ENCODE data around the gene TROAP. TPM values are rescaled to one million over a fixed set of nuclear protein-coding genes. Genes with fewer than 3 reads are reported as not detected.

TROAP gene
- total and polyA plus RNA-seq, 9 of the 15 experiments (the other 6 are each of a cell fraction or from before 2014, with no cell fraction given) = 46.4 to 171 (median 59.8) TPM

DNA sequence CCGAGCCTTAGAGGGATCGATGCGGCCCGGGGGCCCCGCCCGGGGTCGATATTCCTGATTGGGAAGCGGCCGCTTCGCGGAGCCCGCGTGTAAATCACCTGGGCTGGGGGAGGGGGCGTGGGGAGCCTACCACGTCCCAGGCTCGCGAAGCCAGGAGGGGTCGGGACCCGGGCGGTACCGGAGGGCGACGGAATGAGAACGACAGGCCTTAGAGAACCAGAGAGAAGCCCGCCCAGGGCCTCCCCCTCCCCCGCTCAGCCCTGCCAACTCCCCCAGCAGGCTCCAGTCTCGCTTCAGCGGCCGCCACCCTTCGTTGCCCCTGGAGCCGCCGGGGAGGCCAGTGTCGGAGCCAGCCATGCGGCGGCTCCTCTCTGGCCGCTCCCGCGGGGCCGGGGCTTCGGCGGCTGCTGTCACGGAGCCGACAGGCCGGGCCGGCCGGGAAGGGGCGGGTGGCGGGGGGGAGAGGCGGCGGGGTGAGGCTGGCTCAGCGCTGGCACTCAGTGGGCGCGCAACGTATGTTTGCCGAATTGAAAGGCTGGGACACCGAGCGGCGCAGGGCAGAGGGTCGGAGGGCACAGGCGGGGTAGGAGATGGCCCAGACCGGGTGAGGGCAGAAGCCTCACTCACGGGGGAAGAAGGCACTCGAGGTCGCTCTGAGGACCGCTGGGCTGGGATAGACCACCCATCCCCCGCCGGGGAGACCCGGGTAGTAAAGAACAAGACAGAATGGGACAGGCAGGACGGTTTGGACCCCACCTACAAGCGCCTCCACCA, 22.2 kb downstream of the TROAP start (continued):
- TF ChIP-seq, protein P1, sequence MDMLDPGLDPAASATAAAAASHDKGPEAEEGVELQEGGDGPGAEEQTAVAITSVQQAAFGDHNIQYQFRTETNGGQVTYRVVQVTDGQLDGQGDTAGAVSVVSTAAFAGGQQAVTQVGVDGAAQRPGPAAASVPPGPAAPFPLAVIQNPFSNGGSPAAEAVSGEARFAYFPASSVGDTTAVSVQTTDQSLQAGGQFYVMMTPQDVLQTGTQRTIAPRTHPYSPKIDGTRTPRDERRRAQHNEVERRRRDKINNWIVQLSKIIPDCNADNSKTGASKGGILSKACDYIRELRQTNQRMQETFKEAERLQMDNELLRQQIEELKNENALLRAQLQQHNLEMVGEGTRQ (CRISPR knock-in tag; IDR thresholded peaks at IDR 0.05) = no peak
- TF ChIP-seq ZNF354B (CRISPR knock-in tag; IDR thresholded peaks at IDR 0.05) (no peak), CBX8 (IDR thresholded peaks at IDR 0.05; ENCODE audit: borderline replicate concordance, extremely low read depth, low read depth, low read length, poor library complexity, severe bottlenecking) (no peak), ZNF384 (IDR thresholded peaks at IDR 0.05; ENCODE audit: low read depth, low read length) (no peak), SMAD3 (CRISPR knock-in tag; conservative IDR thresholded peaks at IDR 0.05) (no peak)

DNA sequence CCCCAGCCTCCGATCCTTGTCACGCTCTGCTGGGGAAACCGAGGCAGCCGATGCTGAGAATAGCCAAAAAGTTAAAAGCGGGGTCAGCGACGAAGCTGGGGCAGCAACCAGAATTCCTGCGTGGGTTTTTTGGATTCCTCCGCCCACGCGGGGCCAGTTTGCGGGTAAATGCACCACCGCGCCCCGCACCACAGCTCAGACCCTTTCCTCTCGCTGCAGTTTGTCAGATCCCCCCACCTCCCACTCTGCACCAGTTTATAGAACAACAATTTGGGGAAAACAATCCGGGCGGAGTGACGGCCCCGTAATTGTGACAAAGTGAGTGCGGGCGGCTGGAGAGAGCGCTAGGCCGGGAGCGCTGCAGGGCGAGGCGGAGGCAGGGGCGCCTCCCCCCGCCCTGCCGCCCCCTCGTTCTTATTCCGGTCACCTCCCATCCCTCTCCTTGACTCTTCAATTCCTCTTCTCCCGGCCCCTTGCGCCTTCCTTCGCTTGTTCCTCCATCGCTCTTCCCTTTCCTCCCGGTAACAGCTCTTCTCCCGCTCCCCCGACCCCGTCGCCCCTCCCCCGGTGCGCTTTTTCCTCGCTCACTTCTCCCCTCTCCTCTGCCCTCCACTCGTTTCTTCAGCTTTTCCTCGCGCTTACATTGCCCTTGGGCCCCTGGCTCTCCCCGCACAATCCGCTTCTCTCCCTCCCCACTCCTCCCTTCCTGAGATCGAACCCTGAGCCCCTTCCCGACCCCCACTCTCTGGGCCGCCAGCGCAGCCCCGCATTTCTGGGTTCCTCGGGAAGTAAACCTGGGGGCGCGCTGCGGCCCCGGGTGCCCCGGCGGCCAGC, 23.0 kb downstream of the TROAP start:
- Histone ChIP-seq H3K27ac (ENCODE audit: extremely low read depth, low read depth, low read length) (no peak overlapping the region), H3K79me2 (ENCODE audit: control insufficient read depth, insufficient read depth, low read length) (no peaks in the 10 kb centered on the region), H3K9ac (ENCODE audit: insufficient read depth in 1 of 2, low read depth in 2 of 2, low read length in 2 of 2) (peak overlapping the region in 1 of 2 experiments; percentile 72; a peak in 2 of 4 replicates), H3K36me3 (ENCODE audit: control insufficient read depth, insufficient read depth, low read length) (no peaks in the 10 kb centered on the region), H4K20me1 (replicated peaks; ENCODE audit: control insufficient read depth, insufficient read depth, low read length) (peaks cover 5% of the 10 kb centered on the region; the same call in 1 of the 2 replicates), H3K27me3 (ENCODE audit: control insufficient read depth in 2 of 2, insufficient read depth in 2 of 2, low read length in 2 of 2) (peaks cover 27 to 37% of the 10 kb centered on the region in 2 experiments; a peak in 4 of 5 replicates), H3K4me2 (ENCODE audit: insufficient read depth, low read length) (peak overlapping the region; percentile 68; the same call in 1 of the 2 replicates), H3K9me3 (replicated peaks; ENCODE audit: control insufficient read depth, insufficient read depth, low read depth, low read length) (no peaks in the 10 kb centered on the region), H3K9me1 (ENCODE audit: control insufficient read depth, insufficient read depth, low read length) (no peaks in the 10 kb centered on the region), H3K4me1 (replicated peaks in 1 of 2; ENCODE audit: control insufficient read depth in 2 of 2, insufficient read depth in 2 of 2, low read length in 2 of 2) (peaks cover 23 to 52% of the 10 kb centered on the region in 2 experiments), H2AFZ (ENCODE audit: low read depth, low read length) (peak overlapping the region; percentile 90; the same call in 1 of the 2 replicates), H3K4me3 (peak overlapping the region; percentile 36)
- FAIRE-seq (no peak), DNase-seq (ENCODE audit: extremely low read depth in 1 of 4, low spot score in 3 of 4) (peak in 3 of 4 experiments; percentile 47 to 52 (median 47)), ATAC-seq (no peak)
- intact Hi-C loops (cut with micrococcal nuclease) = loop anchor here (10.0 kb wide), 2 partner anchors 281 to 371 kb away; partner anchors contain the start of genes KMT2D, RHEBL1, WNT1 and WNT10B
- POLR2A ChIA-PET = interaction anchor here (0.6 to 2.0 kb wide), 6 partner anchors 9 to 139 kb away, joined by 3 to 8 read pairs (median 4); partner anchors contain the start of genes C1QL4 and SPATS2
- in situ Hi-C loops (cut with MboI) = no loop called here
- CTCF ChIA-PET (ENCODE audit: low intra/inter-chr PET ratio) = interaction anchor here (2.2 kb wide), 1 partner anchor 15 kb away, joined by 8 read pairs; no protein-coding TSS in a partner anchor
- BruUV-seq (replicated peaks) = no TSS peak
- WGBS (ENCODE audit: insufficient coverage, low coverage, missing lambda C conversion rate) = 12% methylated on average over 27 of the region's 61 CpGs
- peak; percentile 82; the same call in 1 of the 2 replicates for TF ChIP-seq EZH2 (IDR thresholded peaks at IDR 0.05; ENCODE audit: borderline replicate concordance, low read depth, low read length)
- TF ChIP-seq ZNF224 (CRISPR knock-in tag; IDR thresholded peaks at IDR 0.05) = no peak
- no peak for TF ChIP-seq PYGO2 (tag; IDR thresholded peaks at IDR 0.05)
- no peak for TF ChIP-seq BRD4 (IDR thresholded peaks at IDR 0.05)
- no peak for TF ChIP-seq ZNF316 (IDR thresholded peaks at IDR 0.05)
- no peak for TF ChIP-seq FOXP1 (CRISPR knock-in tag; IDR thresholded peaks at IDR 0.05)
- TF ChIP-seq EGR1 (conservative IDR thresholded peaks at IDR 0.05) = peak; percentile 80
- TF ChIP-seq HNRNPLL (IDR thresholded peaks at IDR 0.05; ENCODE audit: low read depth, low read length, poor library complexity, severe bottlenecking) = peak; percentile 12

Data from K562 (cell line).